Astrocyte (in vitro differentiated cells and primary cell): Measurements from ENCODE around the gene ABCA4. TPM values are rescaled to one million over a fixed set of nuclear protein-coding genes. Genes with fewer than 3 reads are reported as not detected.

ENCODE experiments used
- DNase-seq: peaks from one replicate; pipeline ENCODE4 v3.0.0-alpha.2; 2010; ENCODE audit warnings: low read depth
- FAIRE-seq: peaks from 2 replicates; lab custom pipeline; 2011; peaks lifted over from hg19 to GRCh38; lab: Jason Lieb, UNC
- H2AFZ ChIP-seq: 2 replicates; pipeline ENCODE4 v1.6.0; 2012; ENCODE audit warnings: low read depth, low read length, inconsistent platforms
- H3K27ac ChIP-seq: 2 replicates; pipeline ENCODE4 v1.5.1; 2011; ENCODE audit warnings: low read depth, low read length, inconsistent platforms
- H3K27me3 ChIP-seq: 2 replicates; pipeline ENCODE4 v1.6.0; 2011; ENCODE audit warnings: low read length, inconsistent platforms; ENCODE audit not compliant: insufficient read depth
- H3K36me3 ChIP-seq: 2 replicates; pipeline ENCODE4 v1.5.1; 2011; ENCODE audit warnings: low read length, inconsistent platforms; ENCODE audit not compliant: insufficient read depth
- H3K4me1 ChIP-seq: 2 replicates; pipeline ENCODE4 v1.5.1; 2011; ENCODE audit warnings: low read length, inconsistent platforms; ENCODE audit not compliant: insufficient read depth
- H3K4me2 ChIP-seq: 2 replicates; pipeline ENCODE4 v1.6.0; 2012; ENCODE audit warnings: low read length, inconsistent platforms
- H3K4me3 ChIP-seq: 2 replicates; pipeline ENCODE4 v1.5.1; 2011; ENCODE audit warnings: low read depth, mild to moderate bottlenecking, low read length, inconsistent platforms; ENCODE audit not compliant: insufficient read depth
- H3K79me2 ChIP-seq: 2 replicates; pipeline ENCODE4 v1.6.0; 2012; ENCODE audit warnings: mild to moderate bottlenecking, low read length, inconsistent platforms; ENCODE audit not compliant: insufficient read depth
- H3K9ac ChIP-seq: 2 replicates; pipeline ENCODE4 v1.6.0; 2012; ENCODE audit warnings: mild to moderate bottlenecking, low read length, inconsistent platforms
- H3K9me3 ChIP-seq: 2 replicates; pipeline ENCODE4 v1.5.1; 2012; ENCODE audit warnings: low read depth, mild to moderate bottlenecking, low read length, inconsistent platforms; ENCODE audit not compliant: insufficient read depth
- H4K20me1 ChIP-seq: 2 replicates; pipeline ENCODE4 v1.6.0; 2012; ENCODE audit warnings: low read length, inconsistent platforms; ENCODE audit not compliant: insufficient read depth
- H3K27ac Mint-ChIP-seq: one replicate; pipeline ENCODE4 v1.8.0; 2021; ENCODE audit warnings: mild to moderate bottlenecking, mixed read lengths; ENCODE audit not compliant: unreplicated experiment
- H3K27me3 Mint-ChIP-seq: one replicate; pipeline ENCODE4 v1.8.0; 2021; ENCODE audit warnings: low read depth, mixed read lengths; ENCODE audit not compliant: unreplicated experiment
- H3K36me3 Mint-ChIP-seq: one replicate; pipeline ENCODE4 v1.8.0; 2021; ENCODE audit warnings: low read depth, mixed read lengths; ENCODE audit not compliant: unreplicated experiment
- H3K4me1 Mint-ChIP-seq: one replicate; pipeline ENCODE4 v1.8.0; 2021; ENCODE audit warnings: low read depth, mixed read lengths; ENCODE audit not compliant: unreplicated experiment
- H3K4me3 Mint-ChIP-seq: one replicate; pipeline ENCODE4 v1.8.0; 2021; ENCODE audit warnings: mild to moderate bottlenecking, moderate library complexity, mixed read lengths; ENCODE audit not compliant: unreplicated experiment
- H3K9me3 Mint-ChIP-seq: one replicate; pipeline ENCODE4 v1.8.0; 2021; ENCODE audit warnings: mild to moderate bottlenecking, mixed read lengths; ENCODE audit not compliant: unreplicated experiment
- CTCF ChIP-seq: IDR thresholded peaks from 2 replicates; pipeline ENCODE4 v1.5.1; 2011; ENCODE audit warnings: low read depth, mild to moderate bottlenecking, inconsistent platforms, low read length, moderate library complexity; ENCODE audit not compliant: insufficient read depth
- EZH2 ChIP-seq: IDR thresholded peaks from 2 replicates; pipeline ENCODE4 v1.6.1; 2012; ENCODE audit warnings: mild to moderate bottlenecking, low read length, inconsistent platforms; ENCODE audit not compliant: insufficient read depth
- total RNA-seq: library from RNA; stranded (reverse); gene quantifications from 2 replicates; pipeline ENCODE4 v1.2.1, GENCODE V29; 2021

The ABCA4 gene
- total RNA-seq, 1 donor from 2014 or later, result 0.20 TPM

GRCh38 chr1:94044891-94045290 lies 76.1 kb downstream of the ABCA4 start:
- no peaks in the 10 kb centered on the region for H3K36me3 Mint-ChIP-seq
- H2AFZ ChIP-seq, result no peak overlapping the region
- no peak for FAIRE-seq

GRCh38 chr1:94044290-94044790 lies 76.6 kb downstream of the ABCA4 start:
- FAIRE-seq (no peak), DNase-seq (no peak)
- no peaks in the 10 kb centered on the region for H3K79me2 ChIP-seq
- no peak overlapping the region for H3K4me3 ChIP-seq
- Mint-ChIP-seq H3K27ac (no peak overlapping the region), H3K36me3 (no peaks in the 10 kb centered on the region), H3K9me3 (no peaks in the 10 kb centered on the region), H3K4me1 (peaks cover 15% of the 10 kb centered on the region), H3K4me3 (no peak overlapping the region), H3K27me3 (no peaks in the 10 kb centered on the region)
- no peak overlapping the region for H3K9ac ChIP-seq
- H3K27me3 ChIP-seq, result no peaks in the 10 kb centered on the region
- TF ChIP-seq EZH2 (no peak), CTCF (no peak)
- no peaks in the 10 kb centered on the region for H4K20me1 ChIP-seq
- no peaks in the 10 kb centered on the region for H3K9me3 ChIP-seq
- H3K4me2 ChIP-seq, result peak overlapping the region; percentile 28
- peak overlapping the region; percentile 73 for H3K27ac ChIP-seq
- H3K36me3 ChIP-seq, result no peaks in the 10 kb centered on the region
- H3K4me1 ChIP-seq, result peaks cover 32% of the 10 kb centered on the region
- H2AFZ ChIP-seq, result peak overlapping the region; percentile 55

More at GRCh38 chr1:94044891-94045290, 76.1 kb downstream of the ABCA4 start:
- H3K4me3 ChIP-seq, result no peak overlapping the region
- no peaks in the 10 kb centered on the region for H3K9me3 ChIP-seq
- Mint-ChIP-seq H3K27ac (no peak overlapping the region), H3K9me3 (no peaks in the 10 kb centered on the region), H3K4me3 (no peak overlapping the region), H3K4me1 (peaks cover 10% of the 10 kb centered on the region), H3K27me3 (no peaks in the 10 kb centered on the region)
- no peaks in the 10 kb centered on the region for H3K36me3 ChIP-seq
- no peaks in the 10 kb centered on the region for H3K79me2 ChIP-seq
- no peaks in the 10 kb centered on the region for H3K27me3 ChIP-seq
- H3K27ac ChIP-seq, result peak overlapping the region; percentile 73
- no peaks in the 10 kb centered on the region for H4K20me1 ChIP-seq
- peaks cover 27% of the 10 kb centered on the region for H3K4me1 ChIP-seq
- no peak overlapping the region for H3K4me2 ChIP-seq
- H3K9ac ChIP-seq, result peak overlapping the region; percentile 16
- no peak for TF ChIP-seq CTCF
- no peak for TF ChIP-seq EZH2
- no peak for DNase-seq

- no peaks in the 10 kb centered on the region for H3K36me3 Mint-ChIP-seq
- no peak overlapping the region for H3K27ac Mint-ChIP-seq
- no peaks in the 10 kb centered on the region for H3K9me3 ChIP-seq
- H3K27me3 ChIP-seq, result no peaks in the 10 kb centered on the region
- FAIRE-seq (no peak), DNase-seq (no peak)
- H3K9me3 Mint-ChIP-seq, result no peaks in the 10 kb centered on the region
- no peaks in the 10 kb centered on the region for H3K27me3 Mint-ChIP-seq
- no peaks in the 10 kb centered on the region for H4K20me1 ChIP-seq
- H3K4me2 ChIP-seq, result peak overlapping the region; percentile 28
- no peaks in the 10 kb centered on the region for H3K36me3 ChIP-seq
- H3K27ac ChIP-seq, result peak overlapping the region; percentile 73
- H3K9ac ChIP-seq, result no peak overlapping the region
- H3K79me2 ChIP-seq, result no peaks in the 10 kb centered on the region
- no peak for TF ChIP-seq EZH2
- no peak for TF ChIP-seq CTCF
- no peak overlapping the region for H3K4me3 Mint-ChIP-seq
- no peak overlapping the region for H3K4me3 ChIP-seq
- peaks cover 32% of the 10 kb centered on the region for H3K4me1 ChIP-seq
- peak overlapping the region; percentile 55 for H2AFZ ChIP-seq
- H3K4me1 Mint-ChIP-seq, result peaks cover 18% of the 10 kb centered on the region
Observed at GRCh38 chr1:94043738-94044289, 77.1 kb downstream of the ABCA4 start.
